Stimulated activated CD8-positive, alpha-beta memory T cell treated with anti-CD3 and anti-CD28 coated beads, Interleukin-15, amount 100 ng/mL, for 48 hours (primary cell): Measurements from ENCODE around the gene DCAF6.
"Not testable (repeated sequence)": the region's sequence is repeated elsewhere in the genome, so short reads cannot be mapped to it uniquely, and the experiment has no call there.

Source experiments
- DNase-seq, 2 donors: peaks; one replicate each; pipeline ENCODE4 v3.0.0-alpha.2; 2020; ENCODE audit warnings: low read depth in 2 of 2

The DCAF6 gene

GRCh38 chr1:168031627-168032026 is 95.1 kb downstream of the DCAF6 start:
- no peak for DNase-seq

DNA sequence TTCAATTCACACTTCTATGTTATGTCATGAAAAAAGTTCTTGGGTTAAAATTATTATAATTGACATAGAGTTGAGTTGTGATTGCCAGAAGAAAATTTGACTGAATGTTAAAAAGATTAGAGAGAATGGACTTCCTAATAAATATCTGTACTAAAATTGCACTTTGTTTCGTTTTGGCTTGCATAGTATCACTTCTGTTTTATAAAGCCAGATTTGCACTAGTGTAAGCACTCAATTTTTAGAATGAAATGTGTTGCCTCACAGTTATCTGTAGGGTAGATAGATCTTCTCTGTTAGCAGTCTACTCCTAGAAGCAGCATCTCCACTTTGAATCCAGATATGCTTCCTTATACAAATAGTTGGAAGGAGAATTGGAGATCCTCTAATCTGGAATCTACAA is 95.5 kb downstream of the DCAF6 start:
- no peak for DNase-seq

DNA sequence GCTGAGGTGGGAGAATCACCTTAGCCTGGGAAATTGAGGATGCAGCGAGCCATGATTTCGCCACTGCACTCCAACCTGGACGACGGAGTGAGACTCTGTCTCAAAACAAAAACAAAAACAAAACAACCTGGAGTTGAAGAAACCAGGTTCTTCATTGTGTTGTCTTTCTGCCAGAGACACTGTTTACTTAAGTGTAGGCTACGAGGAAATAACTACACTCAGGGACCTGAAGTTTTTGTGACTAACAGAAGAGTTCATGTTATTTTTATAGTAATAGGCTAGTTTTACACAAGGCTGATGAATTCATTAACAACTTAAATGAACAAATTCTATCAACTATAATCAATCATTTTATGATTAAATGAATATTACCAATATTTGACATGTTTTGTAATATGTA is 98.9 kb downstream of the DCAF6 start:
- DNase-seq: no peak

DNA sequence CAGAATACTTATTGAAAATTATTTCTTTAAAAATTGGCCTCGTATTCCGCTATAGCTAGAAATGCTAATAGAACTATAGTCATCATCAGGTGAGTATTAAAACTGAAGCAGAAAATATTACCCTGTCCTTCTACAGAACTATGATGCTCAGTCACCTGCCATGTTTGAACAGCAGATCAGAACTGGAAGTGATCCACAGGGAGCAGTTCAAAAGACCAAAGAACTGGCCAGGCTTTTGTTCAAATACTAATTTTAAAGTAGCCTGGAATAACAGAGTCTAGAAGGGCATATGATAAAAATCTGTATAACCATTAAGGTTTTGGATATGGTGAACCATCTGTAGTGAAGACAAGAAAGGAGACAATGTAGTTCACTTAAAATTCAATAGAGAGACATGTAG is 105.9 kb downstream of the DCAF6 start:
- no peak for DNase-seq

DNA sequence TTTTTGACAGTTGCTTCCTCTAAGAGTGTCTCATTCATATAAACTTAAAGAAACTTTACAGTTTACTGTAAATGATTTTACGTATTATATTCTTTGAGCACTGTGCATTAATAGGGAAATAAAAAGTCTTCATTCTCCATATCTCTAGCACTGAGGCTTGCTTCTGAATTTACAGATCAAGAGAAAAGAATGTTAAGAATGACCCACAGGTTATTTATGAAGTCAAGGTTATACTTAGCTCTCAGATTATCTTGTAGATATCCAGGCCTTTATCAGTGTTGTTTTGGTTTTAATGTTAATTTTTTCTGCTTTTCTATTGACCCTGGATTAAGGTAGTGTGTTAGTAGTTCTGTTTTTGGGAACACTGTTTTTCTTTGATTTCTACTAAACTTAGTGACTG is 108.8 kb downstream of the DCAF6 start:
- no peak for DNase-seq

DNA sequence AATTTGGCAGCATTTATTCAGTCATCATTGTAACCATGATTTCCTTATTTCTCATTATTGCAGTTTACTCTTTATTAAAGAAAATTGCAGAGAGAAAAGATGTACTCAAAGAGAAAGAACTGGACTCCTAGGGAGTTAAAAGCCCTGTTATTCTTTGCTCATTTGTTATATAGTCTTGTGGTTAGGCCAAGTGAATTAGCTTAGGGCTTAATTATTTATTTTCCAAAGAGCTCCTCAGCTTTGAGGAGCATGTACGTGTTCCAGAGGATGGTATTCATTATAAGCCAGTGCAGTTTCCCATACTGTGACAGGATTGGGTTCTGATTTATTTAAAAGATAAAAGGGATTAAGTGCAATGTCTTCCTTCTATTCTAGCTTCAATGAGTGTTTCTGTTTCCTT is 113.8 kb downstream of the DCAF6 start:
- no peak for DNase-seq

DNA sequence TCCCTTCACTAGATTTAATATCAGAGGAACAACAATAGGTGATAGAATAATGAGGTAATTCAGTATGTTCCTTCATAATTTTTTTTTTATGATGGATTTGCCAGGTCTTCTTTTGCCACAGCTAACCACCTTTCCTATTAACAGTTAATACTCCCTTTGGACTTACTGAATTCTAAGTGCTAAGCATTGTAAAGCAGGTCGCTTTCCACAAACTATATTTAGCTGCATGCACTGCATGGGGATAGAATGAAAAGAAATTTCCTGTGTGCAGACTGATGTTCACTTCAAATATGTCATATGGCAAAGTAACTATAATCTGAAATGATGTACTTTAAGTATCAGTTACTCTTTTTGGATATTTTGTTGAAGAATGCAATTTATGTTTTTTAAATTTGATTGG is 114.4 kb downstream of the DCAF6 start:
- no peak for DNase-seq

DNA sequence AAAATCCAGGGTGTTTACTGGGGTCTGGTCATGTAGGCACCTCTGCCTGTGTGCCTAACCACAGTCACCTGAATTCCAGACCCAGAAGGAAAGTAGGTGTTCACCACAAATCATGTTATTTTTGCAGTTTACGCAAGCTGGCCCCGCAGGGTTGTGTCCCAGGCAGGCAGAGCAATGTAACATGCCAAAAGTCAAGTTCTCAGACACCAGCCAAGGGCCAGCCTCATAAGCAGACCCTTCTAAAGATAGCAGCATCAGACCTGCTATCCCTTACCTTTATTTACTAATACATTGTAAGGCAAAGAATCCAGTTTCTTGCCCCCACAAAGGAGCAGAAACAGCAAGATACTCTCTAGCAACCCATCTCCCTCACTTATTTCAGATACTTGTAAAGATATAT is 117.2 kb downstream of the DCAF6 start:
- no peak for DNase-seq

- DNase-seq: no peak
Measured at GRCh38 chr1:168054117-168054516, 117.6 kb downstream of the DCAF6 start.

GRCh38 chr1:168056152-168056551 is 119.7 kb downstream of the DCAF6 start:
- not testable (repeated sequence) for DNase-seq

- DNase-seq: no peak
Measured at GRCh38 chr1:168057355-168057754, 120.9 kb downstream of the DCAF6 start.

DNA sequence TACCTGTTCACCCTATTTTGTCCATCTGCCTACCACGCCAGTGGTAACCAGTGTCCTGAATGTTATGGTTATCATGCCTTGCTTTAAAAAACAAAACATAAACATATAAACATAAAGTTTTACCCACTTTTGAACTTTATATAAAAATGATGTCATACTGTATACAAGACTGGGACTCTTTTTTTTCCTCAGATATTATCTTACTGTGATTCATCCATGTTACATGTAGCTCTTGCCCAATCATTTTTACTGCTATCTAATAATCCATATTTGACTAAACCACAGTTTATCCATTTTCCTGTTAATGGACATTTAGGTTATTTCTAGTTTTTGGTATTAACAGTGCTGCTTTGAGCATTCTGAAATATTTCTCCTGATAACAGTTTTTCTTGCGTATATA is 121.4 kb downstream of the DCAF6 start:
- no peak for DNase-seq

- no peak for DNase-seq
Measured at GRCh38 chr1:168064216-168064615, 127.7 kb downstream of the DCAF6 start.

- DNase-seq: no peak
Measured at GRCh38 chr1:168065506-168065905, 129.0 kb downstream of the DCAF6 start.

- DNase-seq: no peak
Measured at GRCh38 chr1:168069384-168069783, 132.9 kb downstream of the DCAF6 start.

GRCh38 chr1:168079761-168080160 is 143.3 kb downstream of the DCAF6 start:
- DNase-seq: no peak

- DNase-seq: no peak
Measured at GRCh38 chr1:168081373-168082007, 145.0 kb downstream of the DCAF6 start.

DNA sequence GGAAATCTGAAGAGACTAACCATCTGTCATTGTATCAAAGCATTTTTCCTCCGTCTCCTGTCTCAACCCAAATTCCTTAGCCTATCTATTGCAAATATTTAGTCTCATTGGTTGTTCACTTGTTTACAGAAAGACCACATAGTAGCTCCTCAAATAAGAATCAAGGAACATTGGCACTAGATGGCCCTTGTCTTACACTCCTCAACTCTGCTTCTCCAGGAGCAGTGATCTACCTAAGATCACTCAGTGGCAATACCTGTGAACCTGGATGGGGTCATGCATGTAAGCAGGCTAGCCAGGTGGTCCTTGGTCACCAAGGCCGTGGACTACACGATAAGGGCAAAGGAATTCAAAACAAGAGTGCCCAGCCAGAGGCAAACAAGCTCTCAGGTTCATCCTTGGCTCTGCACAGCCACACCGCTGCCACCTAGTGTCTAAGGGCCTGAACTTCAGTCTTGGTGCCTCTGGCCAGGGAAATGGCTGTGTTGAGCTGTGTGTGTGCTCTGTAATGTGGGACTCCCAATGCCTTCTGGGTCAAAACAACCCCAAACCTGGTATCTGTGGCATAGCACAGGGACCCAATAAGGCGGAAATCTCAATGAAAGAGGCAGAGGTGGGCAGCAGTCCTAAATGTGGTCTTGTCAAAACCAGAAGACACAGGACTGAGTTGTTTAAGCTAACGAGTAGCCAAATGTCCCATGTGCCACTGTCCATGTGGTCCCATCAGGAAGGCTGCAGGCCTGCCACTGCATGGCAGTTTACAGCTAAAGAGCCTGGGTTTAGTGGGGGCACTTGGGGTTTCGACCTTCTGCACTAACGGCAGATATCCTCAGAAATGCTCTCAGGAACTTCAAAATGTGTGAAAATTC is 145.8 kb downstream of the DCAF6 start:
- DNase-seq: peak; percentile 44 to 49

- DNase-seq: no peak
Measured at GRCh38 chr1:168083456-168084325, 147.2 kb downstream of the DCAF6 start.

DNA sequence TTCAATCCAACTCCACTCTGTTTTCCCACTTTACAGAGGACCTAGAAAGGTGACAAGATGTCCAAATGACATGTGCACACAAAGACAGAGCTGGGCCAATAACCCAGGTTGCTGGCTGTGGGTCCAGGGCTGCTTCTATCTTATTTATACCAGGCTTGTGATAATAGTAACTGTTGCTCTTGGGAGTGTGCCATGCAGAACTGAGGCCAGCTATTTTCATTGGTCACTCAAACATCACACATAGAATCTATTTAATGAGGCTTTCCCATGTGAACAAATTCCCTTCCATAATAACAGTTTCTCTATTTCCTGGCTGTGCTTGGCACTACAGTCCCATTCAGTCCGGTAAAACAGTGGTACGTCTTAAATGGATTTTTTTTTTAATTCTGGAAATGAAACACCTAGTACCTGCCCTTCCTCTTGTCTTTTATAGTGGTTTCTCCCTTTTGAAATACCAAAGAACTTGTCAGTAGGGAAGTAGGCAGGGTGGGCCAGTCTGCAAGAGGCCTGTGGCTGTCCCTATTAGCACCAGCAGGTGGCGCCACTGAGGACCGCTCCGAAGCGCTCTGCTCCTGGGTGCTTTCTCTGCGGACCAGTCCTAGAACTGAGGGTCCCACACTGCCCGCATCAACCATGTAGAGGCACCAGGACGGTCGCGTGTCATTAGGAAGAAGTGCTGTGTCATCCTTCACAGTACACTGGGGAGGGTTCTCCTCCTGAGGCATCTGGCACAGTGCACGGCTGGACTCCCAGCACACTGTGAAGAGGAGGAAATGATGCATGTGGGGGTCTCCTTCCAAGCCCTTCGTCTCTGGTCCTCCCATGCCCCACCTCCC is 148.1 kb downstream of the DCAF6 start:
- DNase-seq: peak; percentile 24 to 35

DNA sequence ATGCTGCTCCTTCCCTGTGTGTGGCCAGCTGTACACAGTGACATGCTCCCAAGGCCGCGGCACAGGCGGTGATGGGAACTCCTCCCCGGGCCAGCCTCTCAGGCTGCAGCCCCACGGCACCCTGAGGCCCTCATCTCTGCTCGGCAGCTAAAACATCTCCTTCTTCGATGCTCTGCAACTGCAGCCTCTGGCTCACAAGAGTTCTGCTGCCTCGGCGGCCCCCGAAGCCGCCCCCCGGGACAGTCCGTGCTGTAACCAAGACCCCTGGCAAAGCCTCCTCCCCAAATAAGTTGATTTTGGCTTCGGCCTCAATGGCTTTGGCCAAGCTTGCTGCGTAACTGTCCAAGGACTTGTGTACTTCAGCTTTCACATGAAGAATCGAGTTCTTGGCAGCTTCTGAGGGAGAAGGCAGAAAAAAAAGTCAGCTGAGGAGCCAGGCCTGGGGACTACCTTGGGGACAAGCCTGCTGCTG is 149.0 kb downstream of the DCAF6 start:
- DNase-seq: no peak
